PC-9 (cell line): ENCODE measurements around the gene EPB41L4B. TPM values are rescaled to one million over a fixed set of nuclear protein-coding genes. Genes with fewer than 3 reads are reported as not detected.

Experiments used
- BruUV-seq: library from RNA; stranded (reverse); fragments of 400-500 nt; replicated peaks from 2 replicates; lab custom pipeline; 2021; lab: Mats Ljungman, UMichigan
- CTCF ChIA-PET: fragments of 300-600 bp; sonication (Branson Sonifier 250); formaldehyde crosslinking; loops from one replicate; lab custom pipeline; 2022; ENCODE audit warnings: antibody characterized with exemption; lab: Charles Lee
- POLR2A ChIA-PET: fragments of 300-600 bp; sonication (Branson Sonifier 250); formaldehyde crosslinking; loops from one replicate; lab custom pipeline; 2022; ENCODE audit warnings: antibody characterized with exemption; ENCODE audit not compliant: unreplicated experiment; lab: Charles Lee
- DNase-seq, 2 experiments: peaks; one replicate each; pipeline versions ENCODE4 v3.0.0 to v3.0.0-alpha.2; 2015 to 2022; ENCODE audit warnings: mixed read lengths in 1 of 2
- H2AFZ ChIP-seq: fragments of 200-600 bp; sonication (generic); 2 replicates; pipeline ENCODE4 v1.8.1; 2017; ENCODE audit warnings: antibody characterized with exemption
- H3F3A ChIP-seq: fragments of 200-600 bp; sonication (generic); 2 replicates; pipeline ENCODE4 v1.8.1; 2017; ENCODE audit warnings: antibody characterized with exemption, mild to moderate bottlenecking, low read depth; ENCODE audit not compliant: insufficient read depth
- H3K27ac ChIP-seq: fragments of 200-600 bp; sonication (generic); 2 replicates; pipeline ENCODE4 v1.6.1; 2016; ENCODE audit warnings: mixed run types
- H3K27me3 ChIP-seq: fragments of 200-600 bp; sonication (generic); 2 replicates; pipeline ENCODE4 v1.6.1; 2016; ENCODE audit warnings: low read depth, mixed run types; ENCODE audit not compliant: insufficient read depth
- H3K36me3 ChIP-seq: fragments of 200-600 bp; sonication (generic); 2 replicates; pipeline ENCODE4 v1.6.1; 2016; ENCODE audit warnings: low read depth, mixed run types
- H3K4me1 ChIP-seq: fragments of 200-600 bp; sonication (generic); replicated peaks from 2 replicates; pipeline ENCODE4 v1.6.1; 2016; ENCODE audit warnings: mixed run types; ENCODE audit not compliant: insufficient read depth
- H3K4me2 ChIP-seq: fragments of 200-600 bp; sonication (generic); 2 replicates; pipeline ENCODE4 v1.6.1; 2017; ENCODE audit warnings: mixed run types
- H3K4me3 ChIP-seq: fragments of 200-600 bp; sonication (generic); 2 replicates; pipeline ENCODE4 v1.6.1; 2016; ENCODE audit warnings: mixed run types
- H3K79me2 ChIP-seq: fragments of 200-600 bp; sonication (generic); 2 replicates; pipeline ENCODE4 v1.6.1; 2017; ENCODE audit warnings: low read depth, mixed run types
- H3K9me2 ChIP-seq: fragments of 200-600 bp; sonication (generic); 2 replicates; pipeline ENCODE4 v1.8.1; 2017; ENCODE audit warnings: mild to moderate bottlenecking; ENCODE audit not compliant: insufficient read depth
- H3K9me3 ChIP-seq: fragments of 200-600 bp; sonication (generic); 2 replicates; pipeline ENCODE4 v1.8.1; 2016; ENCODE audit warnings: low read depth; ENCODE audit not compliant: insufficient read depth
- H4K20me1 ChIP-seq: fragments of 200-600 bp; sonication (generic); 2 replicates; pipeline ENCODE4 v1.8.1; 2017; ENCODE audit not compliant: insufficient read depth
- EZH2 ChIP-seq: fragments of 200-600 bp; sonication (generic); IDR thresholded peaks from 2 replicates; pipeline ENCODE4 v1.8.0; 2017; ENCODE audit warnings: antibody characterized with exemption, low read depth
- intact Hi-C: fragments of 100-400 bp; cut with micrococcal nuclease; formaldehyde crosslinking; loops from one replicate; pipeline ENCODE4 v1.10.0; 2022; ENCODE audit not compliant: unreplicated experiment
- total RNA-seq: library from RNA; stranded (reverse); gene quantifications from 2 replicates; pipeline ENCODE4 v1.2.3, GENCODE V29; 2021
- TF ChIP-seq, protein P1 (sequence below): fragments of 200-600 bp; sonication (generic); conservative IDR thresholded peaks from 2 replicates; pipeline ENCODE4 v1.6.1; 2017; ENCODE audit warnings: mixed run types, antibody characterized with exemption, mild to moderate bottlenecking, moderate library complexity

Gene EPB41L4B
- total RNA-seq, 1 experiment from 2014 or later, result 4.2 TPM

DNA sequence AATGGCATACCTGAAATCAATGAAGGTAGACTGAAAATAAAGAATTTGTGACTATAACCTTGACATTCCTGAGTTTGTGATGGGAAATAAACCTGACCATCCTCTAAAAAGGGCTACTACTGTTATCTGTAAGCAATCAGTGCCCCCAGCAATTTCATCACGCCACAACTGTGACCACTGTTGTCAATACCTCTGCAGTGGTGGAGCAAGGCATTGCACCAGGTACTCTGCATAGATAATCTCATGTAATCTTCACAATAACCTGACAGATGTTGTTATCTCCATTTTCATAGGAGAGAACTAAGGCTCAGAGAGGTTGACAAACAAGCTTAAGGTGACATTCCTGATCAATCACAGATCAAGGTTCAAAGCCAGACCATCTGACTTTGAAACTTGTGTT lies 115.3 kb downstream of the EPB41L4B start:
- H3K79me2 ChIP-seq, result no peaks in the 10 kb centered on the region
- ChIA-PET POLR2A (no interaction called here), CTCF (no interaction called here)
- no peaks in the 10 kb centered on the region; the same call in 1 of the 2 replicates for H3F3A ChIP-seq
- no peak overlapping the region for H2AFZ ChIP-seq
- no TSS peak for BruUV-seq
- H4K20me1 ChIP-seq, result no peaks in the 10 kb centered on the region
- no peaks in the 10 kb centered on the region for H3K4me1 ChIP-seq
- H3K9me2 ChIP-seq, result no peaks in the 10 kb centered on the region
- H3K27me3 ChIP-seq, result no peaks in the 10 kb centered on the region
- intact Hi-C loops, result no loop called here
- no peak overlapping the region for H3K4me2 ChIP-seq
- no peak overlapping the region for H3K27ac ChIP-seq
- H3K4me3 ChIP-seq, result no peak overlapping the region
- TF ChIP-seq, protein P1, sequence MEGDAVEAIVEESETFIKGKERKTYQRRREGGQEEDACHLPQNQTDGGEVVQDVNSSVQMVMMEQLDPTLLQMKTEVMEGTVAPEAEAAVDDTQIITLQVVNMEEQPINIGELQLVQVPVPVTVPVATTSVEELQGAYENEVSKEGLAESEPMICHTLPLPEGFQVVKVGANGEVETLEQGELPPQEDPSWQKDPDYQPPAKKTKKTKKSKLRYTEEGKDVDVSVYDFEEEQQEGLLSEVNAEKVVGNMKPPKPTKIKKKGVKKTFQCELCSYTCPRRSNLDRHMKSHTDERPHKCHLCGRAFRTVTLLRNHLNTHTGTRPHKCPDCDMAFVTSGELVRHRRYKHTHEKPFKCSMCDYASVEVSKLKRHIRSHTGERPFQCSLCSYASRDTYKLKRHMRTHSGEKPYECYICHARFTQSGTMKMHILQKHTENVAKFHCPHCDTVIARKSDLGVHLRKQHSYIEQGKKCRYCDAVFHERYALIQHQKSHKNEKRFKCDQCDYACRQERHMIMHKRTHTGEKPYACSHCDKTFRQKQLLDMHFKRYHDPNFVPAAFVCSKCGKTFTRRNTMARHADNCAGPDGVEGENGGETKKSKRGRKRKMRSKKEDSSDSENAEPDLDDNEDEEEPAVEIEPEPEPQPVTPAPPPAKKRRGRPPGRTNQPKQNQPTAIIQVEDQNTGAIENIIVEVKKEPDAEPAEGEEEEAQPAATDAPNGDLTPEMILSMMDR, result no peak
- no peak for TF ChIP-seq EZH2
- no peak for DNase-seq
- no peaks in the 10 kb centered on the region for H3K36me3 ChIP-seq
- no peaks in the 10 kb centered on the region for H3K9me3 ChIP-seq

DNA sequence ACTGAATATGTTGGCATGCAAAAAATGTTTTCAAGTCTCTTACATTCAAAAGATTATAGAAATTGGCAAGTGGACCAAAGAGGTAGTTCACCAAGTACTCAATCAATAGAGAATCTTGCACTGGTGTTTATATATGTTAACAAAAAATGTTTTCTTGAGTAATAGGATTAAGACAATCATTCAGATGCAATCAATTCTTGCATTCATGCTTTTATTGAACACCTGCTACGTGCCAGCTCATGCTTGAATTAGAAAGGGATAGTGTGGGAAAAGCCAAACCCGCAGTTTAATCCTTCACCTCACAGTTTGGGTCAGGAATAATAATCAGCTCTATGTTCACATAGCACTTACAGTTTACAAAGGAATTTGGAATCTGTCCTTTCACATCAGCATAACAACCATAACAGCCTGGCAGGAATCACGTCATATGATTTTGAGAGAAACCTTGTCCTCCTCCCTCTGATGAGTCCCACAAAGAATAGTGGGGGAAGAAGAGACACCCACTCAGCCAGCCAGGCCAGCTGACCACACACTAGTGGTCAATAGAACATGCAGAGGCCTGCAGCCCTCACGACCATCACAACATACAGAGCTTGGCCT lies 117.0 kb downstream of the EPB41L4B start:
- POLR2A ChIA-PET, result no interaction called here
- TF ChIP-seq EZH2, result no peak
- TF ChIP-seq, protein P1, result no peak

DNA sequence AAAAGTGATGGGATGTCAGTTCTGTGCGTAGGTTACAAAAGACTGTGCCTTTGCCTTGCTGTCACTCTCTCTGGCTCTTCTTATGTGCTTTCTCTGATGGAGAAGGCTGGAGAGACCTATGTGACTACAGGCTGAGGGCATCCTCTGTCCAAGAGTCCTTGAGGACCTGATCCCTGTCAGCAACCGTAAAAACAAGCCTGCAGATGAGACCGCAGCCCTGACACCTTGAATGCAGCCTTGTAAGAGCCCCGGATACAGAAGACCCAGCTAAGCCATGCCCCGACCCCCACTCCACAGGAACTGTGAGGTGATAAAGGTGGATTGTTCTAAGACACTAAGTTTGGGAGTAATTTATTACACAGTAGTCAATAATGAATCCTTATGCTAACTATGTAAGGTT lies 121.2 kb downstream of the EPB41L4B start:
- H3F3A ChIP-seq, result no peaks in the 10 kb centered on the region; the same call in 1 of the 2 replicates
- no peaks in the 10 kb centered on the region for H3K36me3 ChIP-seq
- no TSS peak for BruUV-seq
- no peak overlapping the region for H3K27ac ChIP-seq
- intact Hi-C loops, result loop anchor here (10.0 kb wide), 1 partner anchor 265 kb away; the partner anchor contains the start of genes ABITRAM and ELP1
- H3K9me3 ChIP-seq, result no peaks in the 10 kb centered on the region
- DNase-seq, result no peak
- no peak overlapping the region for H3K4me3 ChIP-seq
- H2AFZ ChIP-seq, result no peak overlapping the region
- no peak for TF ChIP-seq EZH2
- TF ChIP-seq, protein P1, result no peak
- ChIA-PET CTCF (no interaction called here), POLR2A (no interaction called here)
- H3K79me2 ChIP-seq, result no peaks in the 10 kb centered on the region
- no peaks in the 10 kb centered on the region for H3K27me3 ChIP-seq
- H4K20me1 ChIP-seq, result no peaks in the 10 kb centered on the region
- H3K4me2 ChIP-seq, result no peak overlapping the region
- no peaks in the 10 kb centered on the region for H3K9me2 ChIP-seq
- no peaks in the 10 kb centered on the region for H3K4me1 ChIP-seq

More for the DNA sequence above, 117.0 kb downstream of the EPB41L4B start:
- CTCF ChIA-PET, result no interaction called here
- intact Hi-C loops, result no loop called here
- no peaks in the 10 kb centered on the region for H3K9me3 ChIP-seq
- no TSS peak for BruUV-seq
- no peak overlapping the region for H3K4me2 ChIP-seq
- no peak overlapping the region for H3K27ac ChIP-seq
- no peak overlapping the region for H3K4me3 ChIP-seq
- H3F3A ChIP-seq, result no peaks in the 10 kb centered on the region; the same call in 1 of the 2 replicates
- no peaks in the 10 kb centered on the region for H3K9me2 ChIP-seq
- no peaks in the 10 kb centered on the region for H3K36me3 ChIP-seq
- H3K4me1 ChIP-seq, result no peaks in the 10 kb centered on the region
- no peak overlapping the region for H2AFZ ChIP-seq
- H3K79me2 ChIP-seq, result no peaks in the 10 kb centered on the region
- H3K27me3 ChIP-seq, result no peaks in the 10 kb centered on the region
- H4K20me1 ChIP-seq, result no peaks in the 10 kb centered on the region
- DNase-seq, result no peak
